Left renal pelvis (tissue), 4 donors: Measurements from ENCODE around the gene ACOT13. TPM values are rescaled to one million over a fixed set of nuclear protein-coding genes. Genes with fewer than 3 reads are reported as not detected.
"Not testable (repeated sequence)": the region's sequence is repeated elsewhere in the genome, so short reads cannot be mapped to it uniquely, and the experiment has no call there.

Experiments
- DNase-seq, 4 donors: peaks; one replicate each; pipeline ENCODE4 v3.0.0-alpha.2; 2013; ENCODE audit warnings: low read depth in 4 of 4, low spot score in 3 of 4
- polyA plus RNA-seq, 4 donors: library from polyadenylated mRNA; unstranded; fragments of 120-200 nt; gene quantifications; one replicate each; pipeline ENCODE4 v1.2.1, GENCODE V29; 2013; ENCODE audit not compliant: insufficient read length in 4 of 4

Gene ACOT13
- polyA plus RNA-seq, 4 donors = 17.0 to 45.2 (median 36.1) TPM

DNA sequence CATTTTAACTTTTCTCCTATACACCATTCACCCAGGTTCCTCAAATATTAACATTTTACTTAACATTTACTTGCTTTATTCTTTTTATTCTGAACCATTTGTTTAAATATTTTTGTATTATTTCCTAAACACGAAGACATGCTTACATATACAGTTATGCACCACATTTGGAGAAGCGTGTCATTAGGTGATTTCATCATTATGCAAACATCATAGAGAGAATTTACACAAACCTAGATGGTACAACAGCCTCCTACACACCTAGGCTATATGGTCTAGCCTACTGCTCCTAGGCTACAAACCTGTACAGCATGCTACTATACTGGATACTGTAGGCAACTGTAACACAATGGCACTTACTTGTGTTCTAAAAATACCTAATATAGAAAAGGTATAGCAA lies 6.8 kb upstream of the ACOT13 start:
- DNase-seq = no peak

DNA sequence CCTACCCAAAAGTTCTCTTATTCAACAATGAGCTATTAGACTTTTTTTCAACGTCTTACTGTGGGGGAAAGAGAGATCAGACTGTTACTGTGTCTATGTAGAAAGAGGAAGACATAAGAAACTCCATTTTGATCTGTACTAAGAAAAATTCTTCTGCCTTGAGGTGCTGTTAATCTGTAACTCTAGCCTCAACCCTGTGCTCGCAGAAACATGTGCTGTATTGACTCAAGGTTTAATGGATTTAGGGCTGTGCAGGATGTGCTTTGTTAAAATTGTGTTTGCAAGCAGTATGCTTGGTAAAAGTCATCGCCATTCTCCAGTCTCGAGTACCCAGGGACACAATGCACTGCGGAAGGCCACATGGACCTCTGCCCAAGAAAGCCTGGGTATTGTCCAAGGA lies 5.1 kb upstream of the ACOT13 start:
- not testable (repeated sequence) for DNase-seq

- no peak for DNase-seq
Measured at GRCh38 chr6:24662236-24662635, 4.6 kb upstream of the ACOT13 start.

- no peak for DNase-seq
Measured at GRCh38 chr6:24663189-24663588, 3.7 kb upstream of the ACOT13 start.

DNA sequence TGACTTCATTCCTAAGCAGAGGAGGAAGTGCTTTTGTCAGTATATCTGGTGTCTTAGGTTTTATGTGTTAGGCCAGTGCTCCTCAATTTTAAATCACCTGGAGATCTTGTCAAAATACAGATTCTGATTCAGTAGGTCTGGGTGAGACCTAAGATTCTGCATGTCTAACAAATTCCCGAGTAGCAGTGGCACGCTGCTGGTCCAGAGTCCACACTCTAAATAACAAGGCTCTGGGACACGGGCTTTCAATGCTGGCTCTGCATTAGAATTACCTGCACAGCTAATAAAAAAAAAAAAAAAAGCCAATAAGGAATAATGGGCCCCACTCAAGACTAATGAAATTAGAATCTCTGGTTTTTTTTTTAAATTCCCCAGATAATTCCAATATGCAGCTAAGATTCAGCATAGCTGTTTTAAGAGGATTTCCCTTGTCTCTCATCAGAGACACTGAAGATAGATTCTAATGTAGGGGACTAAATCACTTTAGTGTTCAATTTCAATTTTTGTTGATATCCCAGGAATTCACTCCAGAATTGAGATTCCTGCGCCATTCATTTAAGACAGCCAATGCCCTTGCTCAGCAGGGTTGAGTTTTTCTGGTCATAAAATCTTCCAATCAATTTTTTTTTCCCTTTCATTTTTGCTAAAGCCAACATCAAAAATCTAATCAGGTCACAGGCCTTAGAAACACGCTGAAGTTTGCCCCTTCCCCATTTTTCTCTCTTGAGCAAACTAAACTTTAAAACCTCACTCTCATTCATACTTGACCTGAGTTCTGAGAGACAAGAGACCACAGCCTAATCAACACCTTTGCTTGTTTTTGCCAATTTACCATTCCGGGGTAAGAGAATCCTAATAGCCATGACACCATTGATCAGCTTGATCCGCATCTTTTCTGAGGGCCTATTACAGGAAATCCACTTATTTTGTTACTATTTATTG lies 2.6 kb upstream of the ACOT13 start:
- no peak for DNase-seq

DNA sequence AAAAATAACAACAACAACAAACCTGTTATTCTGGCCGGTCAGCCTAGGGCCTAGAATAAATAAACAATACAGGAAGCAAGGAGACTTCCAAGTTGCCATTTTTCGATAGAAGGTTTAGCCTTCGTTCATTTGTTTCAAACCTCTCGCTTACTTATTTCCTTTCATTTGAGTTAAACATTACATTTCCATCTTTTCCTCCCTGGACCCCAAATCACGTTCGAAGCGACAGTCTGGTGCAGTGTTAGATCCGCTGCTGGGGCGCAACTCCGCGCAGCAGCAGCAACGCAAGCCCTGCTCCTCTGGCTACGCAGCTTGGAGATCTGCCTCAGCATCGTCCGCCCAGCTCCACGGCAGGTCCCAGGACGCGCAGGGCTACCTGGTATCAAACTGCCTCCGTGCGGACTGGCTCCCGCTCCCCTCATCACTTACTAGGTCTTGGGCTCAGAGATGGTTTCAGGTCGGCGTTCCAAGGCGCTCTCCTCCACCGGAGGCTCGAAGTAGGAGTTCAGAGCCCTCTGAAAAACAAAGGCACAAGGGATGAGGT lies 708 bp upstream of the ACOT13 start:
- no peak for DNase-seq

GRCh38 chr6:24667378-24667803 lies 514 bp downstream of the ACOT13 start:
- peak in 1 of 4 donors; percentile 12 for DNase-seq

DNA sequence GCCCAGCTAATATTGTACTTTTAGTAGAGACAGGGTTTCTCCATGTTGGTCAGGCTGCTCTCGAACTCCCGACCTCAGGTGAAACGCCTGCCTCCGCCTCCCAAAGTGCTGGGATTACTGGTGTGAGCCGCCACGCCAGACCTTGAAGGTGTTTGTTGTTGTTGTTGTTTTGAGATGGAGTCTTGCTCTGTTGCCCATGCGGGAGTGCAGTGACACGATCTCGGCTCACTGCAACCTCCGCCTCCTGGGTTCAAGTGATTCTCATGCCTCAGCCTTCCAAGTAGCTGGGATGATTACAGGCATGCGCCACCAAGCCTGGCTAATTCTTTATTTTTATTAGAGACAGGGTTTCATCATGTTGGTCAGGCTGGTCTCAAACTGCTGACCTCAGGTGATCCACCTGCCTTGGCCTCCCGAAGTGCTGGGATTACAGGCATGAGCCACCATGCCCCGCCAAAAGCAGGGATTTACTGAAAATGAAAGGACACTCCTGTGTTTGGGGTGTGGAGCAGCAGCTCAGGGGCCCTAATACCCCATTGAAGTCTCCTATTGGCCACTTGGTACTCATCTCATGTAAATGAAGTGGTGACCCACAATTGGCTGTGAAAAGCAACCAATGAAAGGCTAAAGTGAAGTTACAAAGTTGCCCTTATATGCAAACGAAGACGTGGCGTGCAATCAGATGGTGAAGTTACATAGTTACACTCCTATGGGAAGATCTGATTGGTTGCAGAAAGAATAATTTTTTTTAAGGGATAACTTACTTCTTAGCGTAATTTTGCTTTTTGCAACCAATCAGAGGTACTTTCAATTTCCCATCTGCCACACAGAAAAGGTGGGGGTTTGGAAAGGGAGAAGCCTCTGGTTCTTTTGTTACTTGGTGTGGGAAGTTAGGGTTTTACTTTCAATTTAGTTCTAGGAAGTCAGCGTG lies 1.5 kb downstream of the ACOT13 start:
- not testable (repeated sequence) for DNase-seq

- no peak for DNase-seq
Measured at GRCh38 chr6:24668997-24669361, 2.1 kb downstream of the ACOT13 start.

GRCh38 chr6:24670492-24670891 lies 3.6 kb downstream of the ACOT13 start:
- DNase-seq = not testable (repeated sequence)

DNA sequence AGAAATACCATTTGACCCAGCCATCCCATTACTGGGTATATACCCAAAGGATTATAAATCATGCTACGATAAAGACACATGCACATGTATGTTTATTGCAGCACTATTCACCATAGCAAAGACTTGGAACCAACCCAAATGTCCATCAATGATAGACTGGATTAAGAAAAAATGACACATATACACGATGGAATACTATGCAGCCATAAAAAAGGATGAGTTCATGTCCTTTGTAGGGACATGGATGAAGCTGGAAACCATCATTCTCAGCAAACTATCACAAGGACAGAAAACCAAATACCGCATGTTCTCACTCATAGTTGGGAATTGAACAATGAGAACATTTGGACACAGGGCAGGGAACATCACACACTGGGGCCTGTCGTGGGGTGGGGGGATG lies 4.2 kb downstream of the ACOT13 start:
- DNase-seq = not testable (repeated sequence)

- no peak for DNase-seq
Measured at GRCh38 chr6:24672620-24673182, 5.8 kb downstream of the ACOT13 start.

GRCh38 chr6:24673625-24674024 lies 6.7 kb downstream of the ACOT13 start:
- no peak for DNase-seq

DNA sequence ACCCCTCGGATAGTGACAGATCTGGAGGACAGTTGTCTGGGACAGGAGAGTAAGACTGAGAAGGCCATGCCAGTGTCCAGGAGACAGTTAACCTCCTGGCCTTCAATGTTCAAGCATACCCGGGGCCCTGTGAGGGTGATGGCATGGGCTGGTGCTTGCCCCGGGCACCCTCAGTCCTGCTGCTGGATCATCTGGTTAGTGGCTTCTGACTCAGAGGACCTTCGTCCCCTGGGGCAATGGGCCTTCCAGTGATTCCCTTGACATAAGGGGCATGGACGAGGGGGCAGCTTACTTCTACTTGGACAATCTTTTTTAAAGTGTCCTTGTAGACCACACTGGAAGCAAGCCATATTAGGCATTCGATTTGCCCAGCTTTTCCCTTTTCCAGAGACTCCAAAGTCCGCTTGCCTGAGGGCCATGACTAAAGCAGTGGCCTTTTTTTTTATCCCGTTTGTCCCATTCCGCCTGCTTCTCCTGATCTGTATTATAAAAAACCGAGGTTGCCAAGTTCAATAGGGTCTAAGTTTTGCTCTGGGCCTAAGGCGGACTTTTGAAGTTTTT lies 12.0 kb downstream of the ACOT13 start:
- DNase-seq = not testable (repeated sequence)

- DNase-seq = no peak
Measured at GRCh38 chr6:24680582-24680981, 13.7 kb downstream of the ACOT13 start.

GRCh38 chr6:24683297-24684296 lies 16.7 kb downstream of the ACOT13 start:
- no peak for DNase-seq

DNA sequence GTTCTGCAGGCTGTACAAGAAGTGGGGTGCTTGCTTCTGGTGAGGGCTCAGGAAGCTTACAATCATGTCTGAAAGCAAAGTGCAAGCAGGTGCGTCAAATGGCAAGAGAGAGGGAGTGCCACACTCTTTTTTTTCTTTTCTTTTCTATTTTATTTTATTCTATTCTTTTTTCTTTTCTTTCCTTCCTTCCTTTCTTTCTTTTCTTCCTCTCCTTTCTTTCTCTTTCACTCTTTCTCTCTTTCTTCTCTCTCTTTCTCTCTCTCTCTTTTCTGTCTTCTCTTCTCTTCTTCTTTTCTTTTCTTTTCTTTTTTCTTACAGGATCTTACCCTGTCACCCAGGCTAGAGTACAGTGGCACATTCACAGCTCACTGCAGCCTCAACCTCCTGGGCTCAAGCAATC lies 19.5 kb downstream of the ACOT13 start:
- DNase-seq = no peak

GRCh38 chr6:24686946-24687345 lies 20.1 kb downstream of the ACOT13 start:
- no peak for DNase-seq

DNA sequence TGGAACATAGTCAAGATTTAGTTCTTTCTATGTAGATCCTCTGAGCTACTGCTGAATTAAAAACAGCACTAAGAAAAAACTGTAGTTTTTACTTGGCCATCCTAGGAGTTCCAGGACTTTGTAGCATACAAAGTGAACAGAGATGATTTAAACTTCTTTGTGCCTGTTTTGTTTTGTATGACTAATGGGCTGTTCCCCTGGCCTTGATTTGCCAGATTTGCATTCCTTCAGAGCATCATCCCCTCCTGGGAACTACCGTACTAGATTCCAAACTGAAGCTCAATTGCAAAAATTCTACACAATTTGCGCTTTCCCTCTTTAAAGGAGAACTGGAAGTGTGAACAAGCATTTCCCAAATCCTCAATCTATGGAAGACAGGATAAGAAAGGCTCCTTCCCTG lies 23.1 kb downstream of the ACOT13 start:
- DNase-seq = no peak
